Coronary artery (tissue), 2 donors: ENCODE data around the gene ADARB2.

Experiments
- DNase-seq: peaks from one replicate; pipeline ENCODE4 v3.0.0-alpha.2; 2017; ENCODE audit warnings: low spot score
- H3K27ac ChIP-seq, 2 donors: fragments of 200-600 bp; sonication (generic); one replicate each; pipeline ENCODE4 v1.5.1; 2016 to 2019
- H3K4me3 ChIP-seq: fragments of 200-600 bp; sonication (generic); 2 replicates; pipeline ENCODE4 v1.5.1; 2016; ENCODE audit warnings: mild to moderate bottlenecking, moderate library complexity
- CTCF ChIP-seq: fragments of 200-600 bp; sonication (generic); IDR thresholded peaks from one replicate; pipeline ENCODE4 v1.5.1; 2019; ENCODE audit warnings: antibody characterized with exemption

ADARB2 gene

GRCh38 chr10:1508096-1508495 lies 229.2 kb downstream of the ADARB2 start:
- H3K4me3 ChIP-seq = no peak overlapping the region
- no peak overlapping the region for H3K27ac ChIP-seq
- TF ChIP-seq CTCF = no peak
- DNase-seq = peak; percentile 66

DNA sequence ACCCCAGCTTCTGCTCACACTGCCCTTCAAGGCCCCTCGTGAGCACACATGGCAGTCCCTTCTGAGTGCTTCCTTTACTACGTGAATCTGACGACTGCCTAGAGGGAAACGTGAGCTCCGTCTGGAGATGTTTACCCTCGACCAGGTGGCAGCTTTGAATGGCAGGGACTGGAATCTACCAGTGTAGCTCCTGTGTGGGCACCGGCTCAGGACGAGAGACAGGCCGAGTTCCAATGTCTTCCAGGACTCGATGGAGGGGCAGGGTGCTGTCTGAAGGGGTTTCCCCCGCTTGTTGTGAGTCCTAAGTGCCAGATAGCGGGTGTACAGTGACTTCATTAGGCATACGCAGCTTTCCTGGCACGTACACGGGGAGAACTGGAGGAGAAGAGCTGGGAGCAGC lies 229.9 kb downstream of the ADARB2 start:
- no peak overlapping the region for H3K4me3 ChIP-seq
- TF ChIP-seq CTCF = no peak
- H3K27ac ChIP-seq = no peak overlapping the region
- no peak for DNase-seq

GRCh38 chr10:1504940-1505339 lies 232.4 kb downstream of the ADARB2 start:
- Histone ChIP-seq H3K27ac (no peak overlapping the region), H3K4me3 (no peak overlapping the region)
- no peak for DNase-seq
- TF ChIP-seq CTCF = no peak

- Histone ChIP-seq H3K27ac (no peak overlapping the region), H3K4me3 (no peak overlapping the region)
- TF ChIP-seq CTCF = no peak
- no peak for DNase-seq
Observed at GRCh38 chr10:1504286-1504685, 233.0 kb downstream of the ADARB2 start.

GRCh38 chr10:1502451-1502850 lies 234.9 kb downstream of the ADARB2 start:
- H3K27ac ChIP-seq = no peak overlapping the region
- no peak for DNase-seq
- no peak overlapping the region for H3K4me3 ChIP-seq
- TF ChIP-seq CTCF = no peak

GRCh38 chr10:1499359-1499957 lies 237.9 kb downstream of the ADARB2 start:
- no peak overlapping the region for H3K27ac ChIP-seq
- no peak for DNase-seq
- no peak overlapping the region for H3K4me3 ChIP-seq
- no peak for TF ChIP-seq CTCF

- Histone ChIP-seq H3K27ac (no peak overlapping the region), H3K4me3 (no peak overlapping the region)
- TF ChIP-seq CTCF = no peak
- DNase-seq = no peak
Observed at GRCh38 chr10:1498746-1499358, 238.5 kb downstream of the ADARB2 start.
